GM15510 (cell line): ENCODE measurements around the gene ESPNL.

ENCODE experiments used
- POLR2A ChIP-seq: IDR thresholded peaks from 3 replicates; pipeline ENCODE4 v1.6.1; 2011; ENCODE audit warnings: borderline replicate concordance; ENCODE audit not compliant: insufficient read length; ENCODE audit errors: extremely low read depth

The ESPNL gene

DNA sequence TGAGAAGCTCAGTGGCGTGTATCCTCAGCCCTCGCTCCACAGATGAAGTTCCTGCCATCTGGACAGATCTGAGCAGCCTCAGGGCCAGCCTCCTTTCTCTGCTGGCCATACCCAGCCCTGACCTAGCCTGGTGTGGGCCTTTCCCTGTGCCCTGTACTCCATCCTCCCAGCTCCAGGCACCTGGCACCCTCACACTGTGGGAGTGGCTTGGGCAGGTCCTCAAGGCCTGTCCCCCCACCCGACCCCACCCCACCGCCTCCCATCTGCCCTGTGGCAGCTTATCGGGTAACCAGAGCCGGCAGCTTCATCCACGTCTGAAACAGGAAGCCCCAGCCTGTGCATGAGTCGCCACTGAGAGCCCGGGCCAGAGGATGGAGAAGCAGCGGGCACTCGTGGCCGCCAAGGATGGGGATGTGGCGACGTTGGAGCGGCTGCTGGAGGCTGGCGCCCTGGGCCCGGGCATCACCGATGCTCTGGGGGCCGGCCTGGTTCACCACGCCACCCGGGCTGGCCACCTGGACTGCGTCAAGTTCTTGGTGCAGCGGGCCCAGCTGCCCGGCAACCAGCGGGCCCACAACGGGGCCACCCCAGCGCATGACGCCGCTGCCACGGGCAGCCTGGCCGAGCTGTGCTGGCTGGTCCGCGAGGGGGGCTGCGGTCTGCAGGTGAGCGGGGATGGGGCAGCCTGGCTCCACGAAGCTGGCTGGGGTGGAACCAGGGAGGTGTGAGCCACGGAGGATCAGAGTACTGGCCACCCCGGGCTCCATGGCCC lies at the start of gene ESPNL:
Gene ESPNL (plus strand): TSS at position 292 of the 772 bp plus-strand sequence. CDS start 80 bp downstream, at position 372.
- no peak for TF ChIP-seq POLR2A

DNA sequence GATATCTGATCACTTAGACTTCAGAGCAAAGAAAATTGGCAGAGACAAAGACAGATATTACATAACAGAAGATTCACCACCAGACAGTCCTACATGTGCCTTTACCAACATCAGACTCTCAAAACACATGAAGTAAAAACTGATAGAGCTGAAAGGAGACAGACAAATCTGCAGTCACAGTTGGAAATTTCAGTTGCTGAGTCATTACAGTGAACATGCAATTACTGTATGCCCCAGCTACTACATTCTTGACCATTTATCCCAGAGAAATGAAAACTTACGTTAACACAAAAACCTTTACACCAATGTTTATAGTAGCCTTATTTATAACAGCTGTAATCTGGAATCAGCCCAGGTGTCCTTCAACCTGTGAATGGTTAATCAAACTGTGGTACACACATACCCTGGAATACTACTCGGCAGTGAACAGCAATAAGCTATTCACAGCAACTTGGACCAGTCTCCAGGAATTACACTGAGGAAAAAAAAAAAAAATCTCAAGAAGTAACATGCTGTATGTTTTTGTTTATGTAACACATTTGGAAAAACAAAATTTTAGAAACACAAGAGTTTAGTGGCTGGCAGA lies 46.9 kb upstream of the ESPNL start:
- TF ChIP-seq POLR2A: no peak

DNA sequence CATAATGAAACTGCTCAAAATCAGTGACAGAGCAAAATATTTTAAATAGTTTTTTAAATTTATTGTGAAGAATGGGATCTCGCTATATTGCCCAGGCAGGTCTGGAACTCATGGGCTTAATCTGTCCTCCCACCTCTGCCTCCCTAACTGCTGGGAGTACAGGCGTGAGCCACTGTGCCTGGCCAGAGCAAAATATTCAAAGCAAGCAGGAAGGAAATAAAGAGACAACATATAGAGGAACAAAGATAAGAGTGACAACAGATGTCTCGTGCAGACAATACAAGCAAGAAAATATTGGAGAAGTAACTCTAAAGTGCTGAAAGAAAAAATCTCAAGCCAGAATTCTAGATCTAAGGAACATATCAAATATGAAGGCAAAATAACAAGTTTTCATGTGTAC lies 44.3 kb upstream of the ESPNL start:
- TF ChIP-seq POLR2A: no peak

DNA sequence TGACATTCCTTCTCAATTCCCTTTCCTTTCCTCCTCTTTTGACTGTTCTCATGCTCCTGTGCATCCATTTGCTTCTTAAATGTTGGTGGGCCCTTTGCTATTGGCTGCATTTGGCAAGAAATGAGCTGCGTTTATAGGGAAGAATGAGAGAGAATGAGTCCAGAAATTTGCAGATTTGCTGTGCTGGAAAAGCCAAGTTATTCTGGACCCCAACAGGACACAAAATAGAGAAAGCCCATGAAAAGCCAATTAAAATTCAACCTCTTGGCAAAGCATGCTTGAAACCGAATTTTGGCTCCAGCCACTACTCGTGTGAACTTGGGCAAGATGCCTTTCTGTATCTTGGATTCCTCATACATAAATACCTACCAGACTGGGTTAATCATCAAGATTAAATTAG lies 40.6 kb upstream of the ESPNL start:
- no peak for TF ChIP-seq POLR2A

GRCh38 chr2:238060096-238060541 lies 40.0 kb upstream of the ESPNL start:
- TF ChIP-seq POLR2A: no peak

GRCh38 chr2:238060542-238061314 lies 39.4 kb upstream of the ESPNL start, which contains the start of gene SCLY:
TSS of gene SCLY (plus strand) at chr2:238061001. CDS start at chr2:238061055, 54 bp downstream.
- peak; percentile 89 for TF ChIP-seq POLR2A

- no peak for TF ChIP-seq POLR2A
These were observed 38.6 kb upstream of the ESPNL start for GRCh38 chr2:238061315-238062202.

DNA sequence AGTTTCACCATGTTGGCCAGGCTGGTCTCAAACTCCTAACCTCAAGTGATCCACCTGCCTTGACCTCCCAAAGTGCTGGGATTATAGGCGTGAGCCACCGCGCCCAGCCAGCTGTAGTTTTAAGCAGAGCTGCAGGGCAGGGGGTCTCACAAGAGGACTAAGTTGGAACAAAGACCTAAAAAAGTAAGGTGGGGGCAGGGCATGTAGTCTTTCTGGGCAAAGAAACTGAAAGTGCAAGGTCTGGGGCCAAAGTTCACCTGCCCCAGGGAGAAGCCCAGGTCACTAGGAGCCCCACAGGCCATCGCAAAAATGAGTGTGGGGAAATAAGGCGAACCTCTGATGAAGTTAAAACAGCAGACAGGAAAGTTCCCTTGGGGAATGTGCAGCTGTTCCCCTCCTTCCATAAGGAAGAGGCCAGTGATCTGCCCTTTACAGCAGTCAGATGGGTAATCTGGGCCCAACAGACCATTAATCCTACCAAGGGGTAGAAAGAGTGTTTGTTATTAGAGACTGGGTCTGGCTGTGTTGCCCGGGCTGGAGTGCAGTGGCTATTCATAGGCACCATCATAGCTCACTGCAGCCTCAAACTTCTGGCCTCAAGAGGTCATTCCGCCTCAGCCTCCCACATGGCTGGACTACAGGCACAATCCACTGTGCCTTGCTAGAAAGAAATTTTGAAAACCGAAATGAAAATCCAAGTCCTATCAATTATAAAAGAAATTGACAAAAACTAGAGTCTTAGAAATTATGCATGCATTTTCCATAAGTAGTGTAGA lies 36.5 kb upstream of the ESPNL start:
- no peak for TF ChIP-seq POLR2A

DNA sequence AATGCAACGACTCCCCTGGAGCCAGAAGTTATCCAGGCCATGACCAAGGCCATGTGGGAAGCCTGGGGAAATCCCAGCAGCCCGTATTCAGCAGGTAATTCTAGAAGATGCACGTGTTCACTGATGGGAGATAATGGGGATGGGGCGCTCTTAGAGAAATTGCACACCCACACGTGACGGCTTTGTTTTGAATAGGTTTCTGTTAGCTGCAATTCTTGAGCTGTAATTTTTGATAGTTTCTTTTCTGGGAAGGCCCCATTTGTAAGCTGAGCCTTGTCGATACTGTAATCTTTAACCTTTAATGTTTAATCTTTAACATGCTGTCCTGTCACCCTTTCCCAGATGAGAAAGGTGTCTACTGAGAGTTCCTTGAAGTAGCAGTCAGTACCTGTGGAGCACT lies 35.8 kb upstream of the ESPNL start:
- TF ChIP-seq POLR2A: no peak

DNA sequence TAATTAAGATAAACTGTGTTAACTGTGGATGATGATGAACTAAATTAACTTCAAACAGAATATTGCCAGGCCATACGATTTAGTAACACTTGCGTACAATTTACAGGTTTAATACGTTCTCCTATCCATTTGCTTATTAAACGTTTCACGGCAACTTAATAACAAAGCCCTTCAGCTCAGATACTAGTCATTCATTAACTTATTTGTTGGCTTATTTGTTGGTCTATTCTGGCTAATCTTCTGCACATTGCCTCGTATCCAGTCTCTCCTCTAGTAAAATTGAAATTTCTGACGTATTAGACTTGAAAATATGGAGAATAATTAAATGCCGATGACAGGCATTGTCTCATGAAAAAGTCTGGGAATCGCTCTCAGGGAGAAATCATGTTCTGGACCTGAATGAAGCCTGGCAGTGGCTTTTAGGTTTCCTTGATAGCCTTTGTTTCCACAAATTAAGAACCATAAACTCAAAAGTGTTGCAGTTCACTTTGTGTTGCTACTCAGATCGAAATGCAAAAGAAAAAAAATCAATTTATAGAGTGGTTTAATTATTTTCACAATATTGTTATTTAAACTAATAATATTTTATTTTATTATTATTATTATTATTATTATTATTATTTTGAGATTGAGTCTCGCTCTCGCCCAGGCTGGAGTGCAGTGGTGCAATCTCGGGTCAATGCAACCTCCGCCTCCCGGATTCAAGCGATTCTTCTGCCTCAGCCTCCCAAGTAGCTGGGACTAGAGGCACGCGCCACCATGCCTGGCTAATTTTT lies 34.9 kb upstream of the ESPNL start:
- no peak for TF ChIP-seq POLR2A

- no peak for TF ChIP-seq POLR2A
These were observed 33.9 kb upstream of the ESPNL start for GRCh38 chr2:238066218-238066617.

DNA sequence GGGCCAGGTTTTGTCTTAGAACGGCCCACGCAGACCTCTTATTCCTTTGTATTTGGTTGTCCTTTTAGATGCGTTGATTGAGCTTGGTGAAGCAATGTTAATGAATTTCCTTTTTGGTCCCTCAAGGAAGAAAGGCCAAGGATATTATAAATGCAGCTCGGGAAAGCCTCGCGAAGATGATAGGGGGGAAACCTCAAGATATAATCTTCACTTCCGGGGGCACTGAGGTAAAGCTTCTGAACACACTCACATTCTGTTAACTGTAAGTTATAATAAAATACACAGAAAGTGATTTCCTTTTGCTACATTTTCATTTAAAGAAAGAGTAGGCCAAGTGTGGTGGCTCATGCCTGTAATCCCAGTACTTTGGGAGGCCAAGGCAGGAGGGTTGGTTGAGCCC lies 32.2 kb upstream of the ESPNL start:
- no peak for TF ChIP-seq POLR2A
